ENCODE results near the gene TIMM8B.

DNA sequence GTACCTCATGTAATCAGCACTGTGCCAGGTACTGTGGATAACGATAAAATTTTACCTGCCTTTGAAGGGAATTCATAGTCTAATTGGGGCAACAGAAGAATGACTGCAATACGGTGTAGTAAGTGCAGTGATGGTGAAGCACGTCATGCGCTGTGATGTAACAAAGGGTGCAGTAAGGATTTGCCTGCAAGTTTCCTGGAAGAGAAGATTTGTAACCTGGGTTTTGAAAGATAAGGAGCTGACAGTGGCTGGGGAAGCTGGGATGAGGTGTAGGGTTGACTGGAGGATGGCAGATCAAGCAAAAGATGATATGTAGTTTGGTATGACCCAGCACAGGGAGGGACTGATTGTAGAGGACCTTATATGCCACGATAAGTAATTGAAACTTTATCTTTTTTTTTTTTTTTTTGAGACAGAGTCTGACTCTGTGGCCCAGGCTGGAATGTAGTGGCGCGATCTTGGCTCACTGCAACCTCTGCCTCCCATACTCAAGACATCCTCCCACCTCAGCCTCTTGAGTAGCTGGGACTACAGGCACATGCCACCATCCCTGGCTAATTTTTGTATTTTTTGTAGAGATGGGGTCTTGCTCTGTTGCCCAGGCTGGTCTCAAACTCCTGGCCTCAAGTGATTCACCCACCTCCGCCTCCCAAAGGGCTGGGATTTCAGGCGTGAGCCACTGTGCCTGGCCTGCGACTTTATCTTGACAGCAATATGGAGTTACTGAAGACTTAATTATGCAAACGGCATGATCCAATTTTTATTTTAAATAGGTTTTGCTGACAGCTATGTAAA, 11.4 kb upstream of the TIMM8B start:
- TF ChIP-seq, protein P1, sequence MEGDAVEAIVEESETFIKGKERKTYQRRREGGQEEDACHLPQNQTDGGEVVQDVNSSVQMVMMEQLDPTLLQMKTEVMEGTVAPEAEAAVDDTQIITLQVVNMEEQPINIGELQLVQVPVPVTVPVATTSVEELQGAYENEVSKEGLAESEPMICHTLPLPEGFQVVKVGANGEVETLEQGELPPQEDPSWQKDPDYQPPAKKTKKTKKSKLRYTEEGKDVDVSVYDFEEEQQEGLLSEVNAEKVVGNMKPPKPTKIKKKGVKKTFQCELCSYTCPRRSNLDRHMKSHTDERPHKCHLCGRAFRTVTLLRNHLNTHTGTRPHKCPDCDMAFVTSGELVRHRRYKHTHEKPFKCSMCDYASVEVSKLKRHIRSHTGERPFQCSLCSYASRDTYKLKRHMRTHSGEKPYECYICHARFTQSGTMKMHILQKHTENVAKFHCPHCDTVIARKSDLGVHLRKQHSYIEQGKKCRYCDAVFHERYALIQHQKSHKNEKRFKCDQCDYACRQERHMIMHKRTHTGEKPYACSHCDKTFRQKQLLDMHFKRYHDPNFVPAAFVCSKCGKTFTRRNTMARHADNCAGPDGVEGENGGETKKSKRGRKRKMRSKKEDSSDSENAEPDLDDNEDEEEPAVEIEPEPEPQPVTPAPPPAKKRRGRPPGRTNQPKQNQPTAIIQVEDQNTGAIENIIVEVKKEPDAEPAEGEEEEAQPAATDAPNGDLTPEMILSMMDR (IDR thresholded peaks at IDR 0.05) = no peak
- no peak for TF ChIP-seq POLR2A (IDR thresholded peaks at IDR 0.05)
